ENCODE measurements around the gene ISG15.
"Not testable (repeated sequence)": the region's sequence is repeated elsewhere in the genome, so short reads cannot be mapped to it uniquely, and the experiment has no call there.

The ISG15 gene

GRCh38 chr1:974687-975328 is 38.5 kb upstream of the ISG15 start:
- no peak for DNase-seq

DNA sequence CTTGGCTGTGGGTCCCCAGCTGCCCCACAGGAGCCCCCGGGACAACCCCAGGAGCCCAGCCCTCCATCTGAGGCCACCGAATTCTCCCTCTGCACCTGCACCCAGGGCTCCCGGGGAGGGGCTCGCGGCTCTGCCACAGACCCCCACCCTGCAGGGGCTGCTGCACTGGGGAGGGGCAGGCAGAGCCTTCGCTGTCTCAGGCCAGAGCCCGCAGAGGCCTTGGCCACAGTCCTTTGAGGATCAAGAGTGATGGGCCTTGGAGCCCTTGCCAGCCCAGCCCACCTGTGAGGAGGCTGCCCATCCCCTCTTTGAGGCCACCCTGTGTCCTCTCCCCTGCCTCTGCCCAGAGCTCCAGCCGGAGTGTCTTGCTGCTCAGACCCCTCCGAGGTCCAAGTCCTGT is 37.9 kb upstream of the ISG15 start:
- DNase-seq: no peak

DNA sequence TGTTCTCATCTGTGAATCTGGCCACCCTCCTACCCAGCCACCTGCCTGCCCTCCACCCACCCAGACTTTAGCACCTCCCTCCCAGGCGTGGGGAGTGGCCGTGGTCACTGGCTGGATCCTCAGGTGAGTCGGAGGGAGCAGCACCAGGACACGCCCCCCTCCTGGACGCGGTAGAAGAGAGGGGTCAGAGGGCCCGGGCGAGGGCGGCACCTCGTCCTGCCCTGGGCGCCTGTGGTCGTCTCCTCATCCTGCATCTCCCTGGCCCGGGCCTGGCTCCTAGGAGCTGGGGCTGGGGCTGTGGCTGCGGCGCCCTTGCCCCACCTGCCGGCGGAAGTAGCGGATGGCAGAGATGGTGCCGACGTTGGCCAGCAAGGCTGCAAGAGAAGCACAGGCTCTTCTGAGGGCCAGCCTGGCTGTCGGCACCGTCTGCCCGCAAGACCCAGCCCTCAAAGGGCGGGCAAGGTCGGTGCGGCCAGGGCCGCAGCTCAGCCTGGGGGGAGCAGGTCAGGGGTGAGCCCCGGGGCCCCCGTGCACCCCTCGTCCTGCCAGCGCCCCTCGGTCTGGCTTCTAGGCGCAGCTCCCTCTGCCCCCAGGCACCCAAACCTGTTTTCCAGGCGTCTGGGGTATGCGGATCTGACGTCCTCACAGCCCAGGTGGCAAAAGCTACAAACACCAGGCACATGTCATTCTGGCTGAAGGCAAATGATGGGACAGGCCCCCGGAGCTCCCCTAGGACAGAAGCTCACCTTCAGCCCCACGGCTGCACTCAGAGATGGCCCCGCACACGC is 37.2 kb upstream of the ISG15 start:
- DNase-seq: peak in 8 of 56 donors; percentile 5 to 41 (median 12)

DNA sequence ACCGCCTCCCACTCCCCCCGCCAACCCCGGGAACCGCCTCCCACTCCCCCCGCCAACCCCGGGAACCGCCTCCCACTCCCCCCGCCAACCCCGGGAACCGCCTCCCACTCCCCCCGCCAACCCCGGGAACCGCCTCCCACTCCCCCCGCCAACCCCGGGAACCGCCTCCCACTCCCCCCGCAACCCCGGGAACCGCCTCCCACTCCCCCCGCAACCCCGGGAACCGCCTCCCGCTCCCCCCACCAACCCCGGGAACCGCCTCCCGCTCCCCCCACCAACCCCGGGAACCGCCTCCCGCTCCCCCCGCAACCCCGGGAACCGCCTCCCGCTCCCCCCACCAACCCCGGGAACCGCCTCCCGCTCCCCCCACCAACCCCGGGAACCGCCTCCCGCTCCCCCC is 36.5 kb upstream of the ISG15 start:
- not testable (repeated sequence) for DNase-seq

- no peak for DNase-seq
These were observed 35.0 kb upstream of the ISG15 start for GRCh38 chr1:978069-978834.

DNA sequence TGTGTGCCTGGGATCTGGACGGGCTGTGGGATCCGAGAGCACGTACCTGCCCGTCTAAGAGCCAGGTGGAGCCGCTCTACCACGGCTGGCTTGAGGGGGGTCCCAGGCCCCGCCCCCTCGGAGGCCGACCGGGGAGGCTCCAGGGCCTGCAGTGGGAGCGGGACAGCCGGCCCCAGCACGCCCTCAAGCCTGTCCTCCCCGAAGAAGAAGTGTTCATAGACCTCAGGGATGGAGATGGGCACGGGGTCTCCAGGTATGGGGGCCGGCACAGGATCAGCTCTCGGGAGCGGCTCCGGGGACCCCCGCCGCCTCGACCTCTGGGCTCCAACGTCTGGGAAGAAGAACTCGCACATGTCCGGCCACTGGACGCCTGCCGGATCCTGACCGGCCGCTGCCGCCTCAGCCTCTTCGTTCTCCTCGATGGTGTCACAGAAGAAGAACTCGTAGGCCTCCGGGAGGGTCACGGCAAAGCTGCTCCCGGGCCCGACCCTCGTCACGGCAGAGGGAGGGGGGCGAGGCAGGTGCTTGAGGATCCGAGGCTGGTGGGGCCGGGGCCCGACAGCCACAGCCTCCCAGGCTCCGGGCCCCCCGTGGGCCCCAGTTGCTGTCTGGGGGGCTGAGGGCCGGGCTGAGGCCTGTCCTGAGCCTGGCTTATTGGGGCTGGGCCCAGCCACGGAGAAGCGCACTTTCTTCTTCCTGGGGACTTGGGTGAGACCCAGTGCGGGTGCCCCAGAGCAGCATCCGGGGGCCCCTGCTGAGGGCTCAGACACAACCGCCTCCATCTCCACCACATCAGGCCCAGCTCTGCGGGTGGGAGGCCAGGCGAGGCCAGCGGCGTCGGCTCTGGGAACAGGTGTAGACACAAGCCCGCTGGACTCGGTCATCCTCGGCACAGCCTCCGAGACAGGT is 34.2 kb upstream of the ISG15 start:
- no peak for DNase-seq

DNA sequence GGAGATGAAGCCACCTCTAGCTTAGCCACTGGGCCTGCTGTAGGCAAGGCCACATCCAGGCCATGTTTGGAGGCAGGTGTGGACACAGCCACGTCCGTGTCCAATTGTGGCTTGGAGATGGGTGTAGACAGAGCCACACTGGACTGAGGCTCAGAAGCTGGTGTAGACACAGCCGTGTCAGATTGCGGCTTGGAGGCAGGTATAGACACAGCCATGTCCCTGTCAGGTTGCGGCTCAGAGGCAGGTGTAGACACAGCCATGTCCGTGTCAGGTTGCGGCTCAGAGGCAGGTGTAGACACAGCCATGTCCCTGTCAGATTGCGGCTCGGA is 33.6 kb upstream of the ISG15 start:
- DNase-seq: no peak

GRCh38 chr1:980137-980571 is 33.1 kb upstream of the ISG15 start:
- DNase-seq: no peak

GRCh38 chr1:980602-981395 is 32.5 kb upstream of the ISG15 start:
- DNase-seq: no peak

GRCh38 chr1:981491-981954 is 31.8 kb upstream of the ISG15 start:
- DNase-seq: no peak

DNA sequence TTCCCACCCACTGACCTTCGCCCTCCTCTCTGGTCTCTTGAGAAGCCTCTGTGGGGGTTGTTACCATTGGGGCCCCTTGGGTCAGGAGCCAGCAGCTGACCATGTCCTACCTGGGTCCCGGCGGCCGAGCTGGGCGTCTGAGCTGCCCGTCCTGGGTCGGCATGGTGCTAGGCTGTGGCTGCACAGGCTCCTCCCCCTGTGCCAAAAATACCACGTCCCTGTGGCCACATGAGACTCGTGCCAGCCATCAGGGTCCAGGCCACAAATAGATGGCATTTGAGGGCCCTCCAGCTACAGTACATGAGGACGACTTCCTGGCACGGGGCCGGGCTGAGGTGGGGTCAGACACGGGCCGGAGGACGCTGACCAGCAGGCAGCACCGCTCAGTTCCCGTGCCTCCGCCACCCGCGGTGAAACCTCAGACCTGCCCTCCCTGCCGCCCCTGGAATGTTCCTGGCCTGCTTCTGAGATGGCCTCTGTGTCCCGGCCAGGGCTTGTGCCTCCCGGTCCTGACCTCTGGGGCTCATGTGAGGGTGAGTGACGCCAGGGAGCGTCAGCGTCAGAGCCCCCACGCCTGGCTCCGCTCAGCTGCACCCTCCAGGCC is 31.2 kb upstream of the ISG15 start, which contains the start of gene PERM1:
TSS of gene PERM1 (minus strand) at position 139 of the 604 bp plus-strand sequence. CDS start 1,064 bp downstream, outside the sequence.
- DNase-seq: no peak

DNA sequence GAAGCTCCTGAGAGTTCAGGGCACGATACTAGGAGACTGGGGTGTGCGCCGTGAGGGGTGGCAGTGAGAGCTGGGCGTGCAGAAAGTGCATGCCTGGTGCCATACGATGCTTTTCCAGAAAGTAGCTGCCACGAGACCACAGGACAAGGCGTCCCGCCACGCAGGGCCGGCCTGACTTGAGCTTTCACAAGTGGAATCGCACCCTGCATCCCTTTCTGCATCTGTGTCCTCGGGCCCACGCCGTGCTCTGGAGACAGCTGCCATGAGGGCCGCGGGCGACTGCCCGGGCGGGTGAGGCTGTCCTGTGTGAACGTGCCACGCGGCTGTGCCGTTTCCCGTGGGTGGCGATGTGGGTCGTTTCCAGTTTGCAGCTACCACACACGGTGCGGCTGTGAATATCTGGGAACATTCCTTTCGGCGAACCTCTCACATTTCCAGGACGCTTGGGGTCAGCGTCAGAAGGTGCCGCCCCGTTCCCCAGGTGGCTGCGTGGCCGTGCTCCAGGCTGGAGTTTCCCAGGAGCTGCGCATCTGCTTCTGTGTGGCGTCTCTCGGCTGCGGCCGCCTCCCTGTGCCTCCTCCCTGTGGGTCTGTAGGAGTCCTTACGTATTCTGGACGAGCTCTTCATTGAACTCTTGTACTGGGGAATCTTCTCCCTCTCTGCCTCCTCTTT is 30.4 kb upstream of the ISG15 start:
- DNase-seq: no peak

- DNase-seq: peak in 28 of 56 donors; percentile 7 to 64 (median 26)
These were observed 29.4 kb upstream of the ISG15 start for GRCh38 chr1:983798-984475.

DNA sequence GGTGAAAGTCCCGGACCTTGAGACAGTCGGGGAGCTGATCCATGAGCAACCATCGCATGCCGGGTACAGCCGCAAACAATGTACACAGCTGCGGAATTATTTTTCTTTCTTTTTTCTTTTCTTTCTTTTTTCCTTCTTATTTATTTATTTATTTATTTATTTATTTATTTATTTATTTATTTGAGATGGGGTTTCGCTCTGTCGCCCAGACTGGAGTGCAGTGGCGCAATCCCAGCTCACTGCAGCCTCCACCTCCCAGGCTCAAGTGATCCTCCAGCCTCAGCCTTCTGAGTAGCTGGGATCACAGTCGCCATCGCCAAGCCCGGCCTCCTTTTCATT is 28.9 kb upstream of the ISG15 start:
- no peak for DNase-seq

DNA sequence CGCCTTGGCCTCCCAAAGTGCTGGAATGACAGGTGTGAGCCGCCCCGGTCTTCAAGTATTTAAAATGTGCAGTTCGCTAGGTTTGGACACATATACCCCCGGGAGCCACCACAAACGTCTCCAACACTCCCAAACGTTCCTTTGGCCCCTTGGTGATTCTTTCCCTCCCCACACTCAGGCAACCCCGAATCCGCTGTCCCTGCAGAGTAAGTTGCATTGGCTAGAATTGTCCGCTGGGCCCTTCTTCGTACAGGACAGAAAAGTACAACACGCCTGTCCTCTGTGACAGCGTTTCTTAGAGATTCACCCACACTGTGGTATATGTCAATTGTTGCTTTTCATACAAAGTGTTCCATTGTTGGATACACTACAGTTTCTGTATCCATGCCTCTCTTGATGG is 28.2 kb upstream of the ISG15 start:
- DNase-seq: no peak

DNA sequence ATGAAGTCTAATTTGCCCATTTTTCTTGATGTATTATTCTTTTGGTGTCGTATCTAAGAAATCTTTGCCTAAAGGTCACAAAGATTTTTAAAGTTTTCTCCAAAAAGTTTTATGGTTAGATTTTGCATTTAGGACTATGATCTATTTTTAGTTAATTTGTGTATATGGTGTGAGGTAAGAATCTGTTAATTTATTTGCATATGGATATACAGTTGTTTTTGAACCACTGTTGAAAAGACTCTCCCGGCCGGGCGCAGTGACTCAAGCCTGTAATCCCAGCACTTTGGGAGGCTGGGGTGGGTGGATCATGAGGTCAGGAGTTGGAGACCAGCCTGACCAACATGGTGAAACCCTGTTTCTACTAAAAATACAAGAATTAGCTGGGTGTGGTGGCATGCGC is 25.2 kb upstream of the ISG15 start:
- not testable (repeated sequence) for DNase-seq

- DNase-seq: not testable (repeated sequence)
These were observed 22.0 kb upstream of the ISG15 start for GRCh38 chr1:991275-991674.

- DNase-seq: no peak
These were observed 21.4 kb upstream of the ISG15 start for GRCh38 chr1:991895-992294.

DNA sequence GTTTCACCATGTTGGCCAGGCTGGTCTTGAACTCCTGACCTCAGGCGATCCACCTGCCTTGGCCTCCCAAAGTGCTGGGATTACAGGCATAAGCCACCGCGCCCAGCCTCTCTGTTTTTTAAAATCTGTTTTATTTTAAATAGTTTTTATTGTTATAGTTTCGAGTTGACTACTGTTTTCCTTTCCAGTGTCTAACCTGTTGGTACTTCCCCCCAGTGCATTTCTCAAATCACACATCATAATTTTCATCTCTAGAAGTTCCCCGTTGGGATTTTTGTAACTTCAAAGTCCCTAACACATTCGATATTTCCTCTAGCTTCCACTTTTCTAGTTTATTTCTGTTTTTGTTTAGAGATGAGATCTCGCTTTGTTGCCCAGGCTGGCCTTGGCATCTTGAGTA is 20.9 kb upstream of the ISG15 start:
- no peak for DNase-seq
